Tibial artery (tissue), 4 donors: ENCODE results near the gene DLG2.

Experiments used
- DNase-seq, 2 donors: peaks; one replicate each; pipeline ENCODE4 v3.0.0-alpha.2; 2019
- H3K27ac ChIP-seq, 2 donors: fragments of 200-600 bp; sonication (generic) in 1 of 2; 1 replicate in 1 of 2; 2 replicates in 1 of 2; pipeline ENCODE4 v1.5.1; 2018 to 2019; ENCODE audit warnings: mild to moderate bottlenecking in 1 of 2
- H3K27me3 ChIP-seq, 2 donors: fragments of 200-600 bp; sonication (generic) in 1 of 2; one replicate each; pipeline versions ENCODE4 v1.5.1 to v1.6.0; 2016 to 2019
- H3K36me3 ChIP-seq, 3 donors: fragments of 200-600 bp; sonication (generic) in 2 of 3; one replicate each; pipeline ENCODE4 v1.5.1; 2016 to 2019; ENCODE audit warnings: mild to moderate bottlenecking in 2 of 3
- H3K4me1 ChIP-seq, 4 donors: fragments of 200-600 bp; sonication (generic) in 2 of 4; 1 replicate in 3 of 4; 2 replicates in 1 of 4; pipeline ENCODE4 v1.5.1; 2016 to 2019
- H3K4me3 ChIP-seq, 2 donors: fragments of 200-600 bp; sonication (generic) in 1 of 2; 1 replicate in 1 of 2; 2 replicates in 1 of 2; pipeline ENCODE4 v1.5.1; 2018 to 2019; ENCODE audit warnings: mild to moderate bottlenecking in 2 of 2
- H3K9me3 ChIP-seq, 3 donors: fragments of 200-600 bp; sonication (generic) in 1 of 3; one replicate each; pipeline ENCODE4 v1.5.1; 2016 to 2019
- intact Hi-C: fragments of 100-400 bp; cut with DNase I; formaldehyde crosslinking; loops from one replicate; pipeline ENCODE4 v1.15.0; 2023; ENCODE audit warnings: low total_unique reads
- TF ChIP-seq, protein P1 (sequence below), 2 experiments: fragments of 200-600 bp in 1 of 2; fragments of 450-650 bp in 1 of 2; IDR thresholded peaks; one replicate each; pipeline ENCODE4 v1.5.1; 2017 to 2019; ENCODE audit warnings: antibody characterized with exemption in 2 of 2, mild to moderate bottlenecking in 1 of 2, moderate library complexity in 1 of 2

DLG2 gene

DNA sequence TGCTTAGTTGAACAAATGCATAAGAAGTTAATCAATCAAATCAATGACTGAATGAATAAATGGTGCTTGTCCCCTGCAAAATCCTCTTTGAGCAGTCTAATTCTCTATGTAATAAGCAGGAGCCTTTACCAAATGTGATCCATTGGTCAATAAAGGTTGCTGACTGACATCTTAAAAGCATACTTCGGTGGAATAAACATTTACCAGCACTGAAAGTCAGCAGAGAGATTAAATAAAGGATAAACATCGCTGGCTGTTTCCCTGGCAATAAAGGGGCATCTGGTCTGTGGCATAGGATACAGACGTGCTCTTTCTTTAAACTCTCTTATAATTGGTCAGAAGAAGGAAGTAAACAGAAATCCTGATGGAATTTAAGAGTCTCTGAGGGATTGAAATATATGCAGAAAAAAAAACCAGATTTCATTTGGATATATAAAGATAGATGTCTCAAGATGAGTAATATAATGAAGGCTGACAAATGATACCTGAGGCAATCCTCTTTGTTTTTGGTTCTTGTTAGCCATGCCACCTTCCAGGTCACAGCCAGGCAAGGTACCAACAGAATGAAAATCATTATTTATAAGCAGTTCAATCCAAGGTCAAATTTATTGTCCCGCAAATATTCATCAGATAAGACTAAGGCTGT lies 1762.6 kb downstream of the DLG2 start:
- intact Hi-C loops = no loop called here
- no peaks in the 10 kb centered on the region for H3K27me3 ChIP-seq
- H3K27ac ChIP-seq = no peak overlapping the region
- H3K4me3 ChIP-seq = no peak overlapping the region
- no peaks in the 10 kb centered on the region for H3K36me3 ChIP-seq
- TF ChIP-seq, protein P1, sequence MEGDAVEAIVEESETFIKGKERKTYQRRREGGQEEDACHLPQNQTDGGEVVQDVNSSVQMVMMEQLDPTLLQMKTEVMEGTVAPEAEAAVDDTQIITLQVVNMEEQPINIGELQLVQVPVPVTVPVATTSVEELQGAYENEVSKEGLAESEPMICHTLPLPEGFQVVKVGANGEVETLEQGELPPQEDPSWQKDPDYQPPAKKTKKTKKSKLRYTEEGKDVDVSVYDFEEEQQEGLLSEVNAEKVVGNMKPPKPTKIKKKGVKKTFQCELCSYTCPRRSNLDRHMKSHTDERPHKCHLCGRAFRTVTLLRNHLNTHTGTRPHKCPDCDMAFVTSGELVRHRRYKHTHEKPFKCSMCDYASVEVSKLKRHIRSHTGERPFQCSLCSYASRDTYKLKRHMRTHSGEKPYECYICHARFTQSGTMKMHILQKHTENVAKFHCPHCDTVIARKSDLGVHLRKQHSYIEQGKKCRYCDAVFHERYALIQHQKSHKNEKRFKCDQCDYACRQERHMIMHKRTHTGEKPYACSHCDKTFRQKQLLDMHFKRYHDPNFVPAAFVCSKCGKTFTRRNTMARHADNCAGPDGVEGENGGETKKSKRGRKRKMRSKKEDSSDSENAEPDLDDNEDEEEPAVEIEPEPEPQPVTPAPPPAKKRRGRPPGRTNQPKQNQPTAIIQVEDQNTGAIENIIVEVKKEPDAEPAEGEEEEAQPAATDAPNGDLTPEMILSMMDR (IDR thresholded peaks at IDR 0.05) = no peak
- no peaks in the 10 kb centered on the region for H3K4me1 ChIP-seq
- H3K9me3 ChIP-seq = no peaks in the 10 kb centered on the region
- no peak for DNase-seq

DNA sequence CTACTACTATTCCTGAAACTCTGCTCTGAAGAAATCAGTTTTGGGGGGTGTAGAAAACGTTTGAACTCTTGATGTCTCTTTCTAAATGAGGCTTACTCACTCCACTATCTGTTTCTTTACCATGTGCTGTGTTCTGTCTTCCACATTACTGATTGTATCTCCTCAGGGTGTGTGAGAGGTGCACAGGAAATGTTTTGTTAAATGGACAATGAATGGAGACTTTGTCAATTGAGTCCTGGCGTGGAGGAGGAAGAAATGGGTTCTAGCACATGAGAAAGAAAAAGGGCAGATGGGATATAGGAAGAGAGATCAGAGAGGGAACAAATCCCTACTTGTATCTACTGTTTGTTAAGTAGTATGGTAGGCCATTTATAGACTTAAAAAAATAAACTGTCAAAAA lies 1763.9 kb downstream of the DLG2 start:
- no peak for DNase-seq
- H3K9me3 ChIP-seq = peaks cover 0 to 5% (median 0%) of the 10 kb centered on the region in 3 donors
- no peaks in the 10 kb centered on the region for H3K36me3 ChIP-seq
- H3K4me3 ChIP-seq = no peak overlapping the region
- no peak overlapping the region for H3K27ac ChIP-seq
- intact Hi-C loops = no loop called here
- H3K27me3 ChIP-seq = no peaks in the 10 kb centered on the region
- H3K4me1 ChIP-seq = no peaks in the 10 kb centered on the region
- TF ChIP-seq, protein P1 (IDR thresholded peaks at IDR 0.05) = no peak

DNA sequence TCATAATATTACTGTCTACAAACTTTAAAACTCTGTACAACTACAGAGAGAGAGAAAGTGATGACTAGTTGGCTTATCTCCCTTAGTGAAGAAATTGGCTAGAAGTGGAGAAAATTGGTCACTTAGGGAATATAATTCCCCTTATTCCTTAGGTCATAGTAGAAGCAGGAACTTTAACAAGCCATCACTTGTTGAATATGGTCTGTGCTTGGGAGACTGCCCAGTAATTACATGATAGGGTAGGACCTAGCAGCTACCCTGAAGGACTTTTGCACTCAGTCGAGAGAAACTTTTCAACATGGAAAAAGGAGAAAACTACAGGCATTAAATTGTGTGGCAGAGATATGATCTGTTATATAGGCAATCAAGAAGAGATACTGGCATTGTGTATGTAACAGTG lies 1764.5 kb downstream of the DLG2 start:
- no peak overlapping the region for H3K4me3 ChIP-seq
- no peaks in the 10 kb centered on the region for H3K27me3 ChIP-seq
- peaks cover 0 to 6% (median 0%) of the 10 kb centered on the region in 3 donors for H3K9me3 ChIP-seq
- intact Hi-C loops = no loop called here
- DNase-seq = no peak
- TF ChIP-seq, protein P1 (IDR thresholded peaks at IDR 0.05) = no peak
- H3K36me3 ChIP-seq = no peaks in the 10 kb centered on the region
- H3K27ac ChIP-seq = no peak overlapping the region
- H3K4me1 ChIP-seq = no peaks in the 10 kb centered on the region

DNA sequence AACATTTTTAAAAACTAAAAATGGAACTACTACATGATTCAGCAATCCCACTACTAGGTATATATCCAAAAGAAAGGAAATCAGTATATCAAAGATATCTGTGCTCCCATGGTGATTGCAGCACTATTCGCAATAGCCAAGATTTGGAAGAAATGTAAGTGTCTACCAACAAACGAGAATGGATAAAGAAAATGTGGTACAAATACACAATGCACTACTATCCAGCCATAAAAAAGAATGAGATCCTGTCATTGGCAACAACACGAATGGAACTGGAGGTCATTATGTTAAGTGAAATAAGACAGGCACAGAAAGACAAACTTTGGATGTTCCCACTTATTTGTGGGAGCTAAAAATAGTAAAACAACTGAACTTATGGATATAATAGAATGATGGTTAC lies 1765.1 kb downstream of the DLG2 start:
- Histone ChIP-seq H3K27ac (no peak overlapping the region), H3K4me1 (no peaks in the 10 kb centered on the region), H3K4me3 (no peak overlapping the region), H3K27me3 (no peaks in the 10 kb centered on the region), H3K9me3 (peaks cover 0 to 12% (median 1%) of the 10 kb centered on the region in 3 donors), H3K36me3 (peaks cover 0 to 3% (median 0%) of the 10 kb centered on the region in 3 donors)
- TF ChIP-seq, protein P1 (IDR thresholded peaks at IDR 0.05) = no peak
- DNase-seq = no peak
- intact Hi-C loops = no loop called here

DNA sequence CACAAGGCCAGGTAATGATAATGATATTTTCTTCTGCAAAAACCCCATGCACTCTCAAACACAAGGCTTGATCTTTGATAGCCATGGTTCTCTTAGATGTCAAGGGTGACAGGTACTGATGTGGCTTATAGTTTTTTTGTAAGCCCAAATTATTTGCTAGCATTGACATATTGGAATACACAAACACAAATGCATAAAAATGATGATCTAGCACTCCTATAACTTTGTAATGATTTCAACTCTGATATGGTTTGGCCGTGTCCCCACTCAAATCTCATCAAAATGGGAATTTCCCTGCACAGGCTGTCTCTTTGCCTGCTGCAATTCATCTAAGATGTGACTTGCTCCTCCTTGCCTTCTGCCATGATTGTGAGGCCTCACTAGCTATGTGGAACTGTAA lies 1768.5 kb downstream of the DLG2 start:
- no peak for DNase-seq
- H3K27me3 ChIP-seq = no peaks in the 10 kb centered on the region
- H3K36me3 ChIP-seq = peaks cover 0 to 7% (median 0%) of the 10 kb centered on the region in 3 donors
- intact Hi-C loops = no loop called here
- H3K27ac ChIP-seq = no peak overlapping the region
- peaks cover 0 to 17% (median 3%) of the 10 kb centered on the region in 3 donors for H3K9me3 ChIP-seq
- no peak overlapping the region for H3K4me3 ChIP-seq
- TF ChIP-seq, protein P1 (IDR thresholded peaks at IDR 0.05) = no peak
- H3K4me1 ChIP-seq = no peaks in the 10 kb centered on the region
